H9 (cell line): ENCODE results near the gene CPNE2. TPM values are rescaled to one million over a fixed set of nuclear protein-coding genes. Genes with fewer than 3 reads are reported as not detected.

Experiments
- DNase-seq: peaks from one replicate; pipeline ENCODE4 v3.0.0-alpha.2; 2017
- H2AFZ ChIP-seq: one replicate; pipeline ENCODE4 v1.6.1; 2013; ENCODE audit warnings: mild to moderate bottlenecking, low read length, control low read depth, moderate library complexity
- H2AK5ac ChIP-seq: 2 replicates; pipeline ENCODE4 v1.6.1; 2013; ENCODE audit warnings: low read length, control low read depth, mixed read lengths; ENCODE audit not compliant: insufficient read length
- H2BK120ac ChIP-seq: one replicate; pipeline ENCODE4 v1.6.1; 2013; ENCODE audit warnings: low read depth, mild to moderate bottlenecking, low read length, control low read depth, inconsistent platforms; ENCODE audit not compliant: poor library complexity, severe bottlenecking
- H2BK12ac ChIP-seq: 2 replicates; pipeline ENCODE4 v1.6.1; 2013; ENCODE audit warnings: low read length, control low read depth, mixed read lengths, low read depth; ENCODE audit not compliant: insufficient read length
- H2BK15ac ChIP-seq: 2 replicates; pipeline ENCODE4 v1.6.1; 2013; ENCODE audit warnings: low read depth, low read length, control low read depth
- H2BK20ac ChIP-seq: one replicate; pipeline ENCODE4 v1.6.1; 2013; ENCODE audit warnings: low read depth, mild to moderate bottlenecking, low read length, control low read depth, inconsistent platforms; ENCODE audit not compliant: poor library complexity, severe bottlenecking
- H2BK5ac ChIP-seq: 2 replicates; pipeline ENCODE4 v1.6.1; 2013; ENCODE audit warnings: low read length, control low read depth, mixed read lengths; ENCODE audit not compliant: insufficient read length
- H3K14ac ChIP-seq: 2 replicates; pipeline ENCODE4 v1.6.1; 2013; ENCODE audit warnings: low read length, control low read depth; ENCODE audit not compliant: insufficient read depth
- H3K18ac ChIP-seq: 2 replicates; pipeline ENCODE4 v1.6.1; 2013; ENCODE audit warnings: low read depth, mild to moderate bottlenecking, mixed read lengths, low read length, control low read depth; ENCODE audit not compliant: insufficient read length
- H3K23ac ChIP-seq: 2 replicates; pipeline ENCODE4 v1.6.1; 2013; ENCODE audit warnings: low read length, control low read depth, mixed read lengths, low read depth; ENCODE audit not compliant: insufficient read length
- H3K23me2 ChIP-seq: 2 replicates; pipeline ENCODE4 v1.6.1; 2013; ENCODE audit warnings: low read depth, mild to moderate bottlenecking, mixed read lengths, low read length, control low read depth; ENCODE audit not compliant: insufficient read length, poor library complexity, severe bottlenecking
- H3K27ac ChIP-seq: 2 replicates; pipeline ENCODE4 v1.5.1; 2013; ENCODE audit warnings: low read length, control low read depth, mixed read lengths, low read depth; ENCODE audit not compliant: insufficient read length
- H3K27me3 ChIP-seq: 2 replicates; pipeline ENCODE4 v1.6.1; 2013; ENCODE audit warnings: low read length, control low read depth, inconsistent platforms; ENCODE audit not compliant: insufficient read depth
- H3K4ac ChIP-seq: 2 replicates; pipeline ENCODE4 v1.6.1; 2013; ENCODE audit warnings: low read depth, mild to moderate bottlenecking, control low read depth, inconsistent platforms, low read length, moderate library complexity
- H3K4me1 ChIP-seq: 2 replicates; pipeline ENCODE4 v1.6.1; 2013; ENCODE audit warnings: low read length, control low read depth, inconsistent platforms; ENCODE audit not compliant: insufficient read depth
- H3K4me2 ChIP-seq: 2 replicates; pipeline ENCODE4 v1.6.1; 2013; ENCODE audit warnings: low read length, control low read depth, mixed read lengths; ENCODE audit not compliant: insufficient read length, insufficient read depth
- H3K56ac ChIP-seq: 2 replicates; pipeline ENCODE4 v1.6.1; 2013; ENCODE audit warnings: low read depth, mild to moderate bottlenecking, mixed read lengths, low read length, control low read depth; ENCODE audit not compliant: insufficient read length
- H3K79me1 ChIP-seq: 2 replicates; pipeline ENCODE4 v1.6.1; 2013; ENCODE audit warnings: low read depth, mild to moderate bottlenecking, moderate library complexity, low read length, control low read depth, inconsistent platforms; ENCODE audit not compliant: insufficient read depth, poor library complexity, severe bottlenecking
- H3K79me2 ChIP-seq: 2 replicates; pipeline ENCODE4 v1.6.1; 2013; ENCODE audit warnings: low read length, control low read depth, inconsistent platforms; ENCODE audit not compliant: insufficient read depth
- H3K9ac ChIP-seq: 2 replicates; pipeline ENCODE4 v1.6.1; 2013; ENCODE audit warnings: low read length, control low read depth, mixed read lengths; ENCODE audit not compliant: insufficient read length; ENCODE audit errors: extremely low read depth
- H3K9me3 ChIP-seq: one replicate; pipeline ENCODE4 v1.6.1; 2013; ENCODE audit warnings: low read depth, low read length, inconsistent platforms; ENCODE audit not compliant: control insufficient read depth
- H3T11ph ChIP-seq: one replicate; pipeline ENCODE4 v1.6.1; 2013; ENCODE audit warnings: mild to moderate bottlenecking, low read length, control low read depth, inconsistent platforms
- H4K20me1 ChIP-seq: one replicate; pipeline ENCODE4 v1.6.1; 2013; ENCODE audit not compliant: control insufficient read depth, insufficient read length, insufficient read depth
- H4K5ac ChIP-seq: 2 replicates; pipeline ENCODE4 v1.6.1; 2013; ENCODE audit warnings: low read depth, mild to moderate bottlenecking, mixed read lengths, low read length, control low read depth; ENCODE audit not compliant: insufficient read length
- H4K8ac ChIP-seq: replicated peaks from 2 replicates; pipeline ENCODE4 v1.6.1; 2013; ENCODE audit warnings: low read length, control low read depth, mixed read lengths, low read depth; ENCODE audit not compliant: insufficient read length
- H4K91ac ChIP-seq: 2 replicates; pipeline ENCODE4 v1.6.1; 2013; ENCODE audit warnings: low read depth, mild to moderate bottlenecking, moderate library complexity, mixed read lengths, low read length, control low read depth; ENCODE audit not compliant: insufficient read length
- H3K27ac Mint-ChIP-seq, 3 experiments: 2 replicates in 2 of 3; 3 replicates in 1 of 3; pipeline ENCODE4 v1.8.0; 2020 to 2021; ENCODE audit warnings: mixed read lengths in 3 of 3, mild to moderate bottlenecking in 1 of 3, moderate library complexity in 1 of 3
- H3K27me3 Mint-ChIP-seq: 2 replicates; pipeline ENCODE4 v1.8.0; 2021; ENCODE audit warnings: low read depth, mild to moderate bottlenecking, moderate library complexity, mixed read lengths
- H3K36me3 Mint-ChIP-seq, 3 experiments: 2 replicates in 2 of 3; 3 replicates in 1 of 3; pipeline ENCODE4 v1.8.0; 2020 to 2021; ENCODE audit warnings: low read depth in 3 of 3, mixed read lengths in 3 of 3; ENCODE audit not compliant: insufficient read depth in 1 of 3
- H3K4me1 Mint-ChIP-seq, 2 experiments: 2 replicates each; pipeline ENCODE4 v1.8.0; 2020; ENCODE audit warnings: mixed read lengths in 2 of 2
- H3K4me3 Mint-ChIP-seq, 2 experiments: 2 replicates in 1 of 2; 3 replicates in 1 of 2; pipeline ENCODE4 v1.8.0; 2020 to 2021; ENCODE audit warnings: mild to moderate bottlenecking in 2 of 2, mixed read lengths in 2 of 2, moderate library complexity in 1 of 2
- H3K9me3 Mint-ChIP-seq, 2 experiments: 2 replicates in 1 of 2; 3 replicates in 1 of 2; pipeline ENCODE4 v1.8.0; 2020; ENCODE audit warnings: mild to moderate bottlenecking in 2 of 2, mixed read lengths in 2 of 2, moderate library complexity in 1 of 2
- WGBS: extraction: QIAGEN DNeasy Blood & Tissue Kit; methylation state at CpG from one replicate; pipeline ENCODE4 v1.1.7; 2013; ENCODE audit warnings: missing lambda C conversion rate, low lambda C conversion rate, mixed read lengths; ENCODE audit not compliant: insufficient read length; ENCODE audit errors: extremely low coverage; 5-methylcytosine and 5-hydroxymethylcytosine counted together
- total RNA-seq: library from RNA; stranded (reverse); gene quantifications from 2 replicates; pipeline ENCODE4 v1.2.1, GENCODE V29; 2021
- TF ChIP-seq, protein P1 (sequence below): fragments of 200-600 bp; sonication (generic); conservative IDR thresholded peaks from 3 replicates; pipeline ENCODE4 v1.8.0; 2021; ENCODE audit warnings: antibody characterized with exemption, mild to moderate bottlenecking

The CPNE2 gene
- total RNA-seq, 1 experiment from 2014 or later = 8.0 TPM

DNA sequence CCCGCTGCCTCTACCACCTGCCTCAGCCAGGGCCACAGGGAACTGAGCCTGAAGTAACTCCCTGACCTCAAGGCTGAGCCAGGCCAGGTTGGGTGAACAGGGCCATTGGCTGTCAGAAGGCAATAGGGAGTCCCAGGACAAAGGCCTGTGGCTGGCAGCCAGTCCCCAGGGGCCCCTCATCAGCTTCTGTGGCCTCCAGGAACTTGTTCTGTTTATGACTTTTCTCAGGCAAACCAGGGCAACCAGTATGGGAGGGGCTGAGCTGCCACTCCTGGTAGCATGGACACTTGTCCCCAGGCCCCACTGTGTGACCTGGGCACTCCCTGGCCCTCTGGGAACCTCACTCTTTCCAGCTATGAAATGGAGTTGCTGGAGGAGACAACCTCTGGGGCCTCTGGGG lies 40.1 kb downstream of the CPNE2 start:
- no peak overlapping the region for H2BK5ac ChIP-seq
- no peaks in the 10 kb centered on the region for H3K79me2 ChIP-seq
- no peak overlapping the region for H2AK5ac ChIP-seq
- TF ChIP-seq, protein P1, sequence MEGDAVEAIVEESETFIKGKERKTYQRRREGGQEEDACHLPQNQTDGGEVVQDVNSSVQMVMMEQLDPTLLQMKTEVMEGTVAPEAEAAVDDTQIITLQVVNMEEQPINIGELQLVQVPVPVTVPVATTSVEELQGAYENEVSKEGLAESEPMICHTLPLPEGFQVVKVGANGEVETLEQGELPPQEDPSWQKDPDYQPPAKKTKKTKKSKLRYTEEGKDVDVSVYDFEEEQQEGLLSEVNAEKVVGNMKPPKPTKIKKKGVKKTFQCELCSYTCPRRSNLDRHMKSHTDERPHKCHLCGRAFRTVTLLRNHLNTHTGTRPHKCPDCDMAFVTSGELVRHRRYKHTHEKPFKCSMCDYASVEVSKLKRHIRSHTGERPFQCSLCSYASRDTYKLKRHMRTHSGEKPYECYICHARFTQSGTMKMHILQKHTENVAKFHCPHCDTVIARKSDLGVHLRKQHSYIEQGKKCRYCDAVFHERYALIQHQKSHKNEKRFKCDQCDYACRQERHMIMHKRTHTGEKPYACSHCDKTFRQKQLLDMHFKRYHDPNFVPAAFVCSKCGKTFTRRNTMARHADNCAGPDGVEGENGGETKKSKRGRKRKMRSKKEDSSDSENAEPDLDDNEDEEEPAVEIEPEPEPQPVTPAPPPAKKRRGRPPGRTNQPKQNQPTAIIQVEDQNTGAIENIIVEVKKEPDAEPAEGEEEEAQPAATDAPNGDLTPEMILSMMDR = no peak
- H4K20me1 ChIP-seq = no peaks in the 10 kb centered on the region
- no peak overlapping the region for H3K56ac ChIP-seq
- H2BK120ac ChIP-seq = no peak overlapping the region
- H2BK15ac ChIP-seq = no peak overlapping the region
- no peaks in the 10 kb centered on the region for H3K79me1 ChIP-seq
- H3K9me3 ChIP-seq = no peaks in the 10 kb centered on the region
- no peak overlapping the region for H3K9ac ChIP-seq
- DNase-seq = no peak
- Mint-ChIP-seq H3K4me3 (no peak overlapping the region), H3K36me3 (no peaks in the 10 kb centered on the region), H3K27me3 (no peaks in the 10 kb centered on the region), H3K4me1 (peaks cover 7 to 23% of the 10 kb centered on the region in 2 experiments), H3K27ac (no peak overlapping the region; a peak in 1 of 7 replicates), H3K9me3 (no peaks in the 10 kb centered on the region)
- H3K14ac ChIP-seq = no peak overlapping the region
- no peak overlapping the region for H3K27ac ChIP-seq
- H4K91ac ChIP-seq = no peak overlapping the region
- peak overlapping the region; percentile 15 for H3K18ac ChIP-seq
- no peak overlapping the region for H2BK20ac ChIP-seq
- H3K4me2 ChIP-seq = no peak overlapping the region
- H3K27me3 ChIP-seq = no peaks in the 10 kb centered on the region
- no peak overlapping the region for H3K4ac ChIP-seq
- no peak overlapping the region for H4K5ac ChIP-seq
- H4K8ac ChIP-seq = no peak overlapping the region
- H2BK12ac ChIP-seq = no peak overlapping the region
- no peaks in the 10 kb centered on the region for H3K4me1 ChIP-seq
- H3K23ac ChIP-seq = no peak overlapping the region
- H3T11ph ChIP-seq = no peak overlapping the region
- H2AFZ ChIP-seq = no peak overlapping the region
- WGBS = no CpG with 5 or more reads among the region's 1 CpG
- H3K23me2 ChIP-seq = no peaks in the 10 kb centered on the region
